HCT116 (cell line): ENCODE results near the gene AMELX. TPM values are rescaled to one million over a fixed set of nuclear protein-coding genes. Genes with fewer than 3 reads are reported as not detected.

Source experiments
- ATAC-seq: fragments of 200-7000 bp; cut with Tn5 transposase; 2 replicates; pipeline ENCODE4 v1.9.1; 2020; ENCODE audit warnings: mild to moderate bottlenecking, moderate library complexity
- BruUV-seq: library from RNA; stranded (reverse); fragments of 400-500 nt; replicated peaks from 2 replicates; lab custom pipeline; 2021; lab: Mats Ljungman, UMichigan
- CTCF ChIA-PET: fragments of 300-600 bp; sonication (Branson Sonifier 250); formaldehyde crosslinking; loops from one replicate; lab custom pipeline; 2021; ENCODE audit warnings: antibody characterized with exemption; lab: Charles Lee
- POLR2A ChIA-PET: fragments of 300-600, 350-600 bp; sonication (Branson Sonifier 250); formaldehyde crosslinking; loops from one replicate; lab custom pipeline; 2021; ENCODE audit warnings: antibody characterized with exemption; lab: Charles Lee
- RAD21 ChIA-PET, 2 experiments: fragments of 300-600 bp; sonication (Branson Sonifier 250); formaldehyde crosslinking; loops; one replicate each; lab custom pipeline; 2023; ENCODE audit warnings: low total read pairs in 2 of 2; ENCODE audit not compliant: uncharacterized antibody in 2 of 2, unreplicated experiment in 2 of 2, low non-redundant PET in 1 of 2; lab: Charles Lee
- DNase-seq: peaks from one replicate; pipeline ENCODE4 v3.0.0-alpha.2; 2010; ENCODE audit warnings: low read depth, low spot score
- H2AFZ ChIP-seq: fragments of 200-600 bp; shearing (Covaris generic), sonication (generic); 2 replicates; pipeline ENCODE4 v1.6.1; 2017; ENCODE audit warnings: low read depth, mixed run types, mixed read lengths, antibody characterized with exemption, low read length; ENCODE audit not compliant: poor library complexity, severe bottlenecking
- H3K27ac ChIP-seq: 2 replicates; pipeline ENCODE4 v1.5.1; 2012; ENCODE audit warnings: low read depth, low read length
- H3K27me3 ChIP-seq: fragments of 200-600 bp; sonication (generic); 2 replicates; pipeline ENCODE4 v1.6.1; 2016; ENCODE audit warnings: mixed run types, low read length, mixed read lengths; ENCODE audit not compliant: insufficient read depth
- H3K36me3 ChIP-seq, 2 experiments: fragments of 200-500 bp in 1 of 2; fragments of 200-600 bp in 1 of 2; sonication (Bioruptor generic) in 1 of 2; sonication (generic) in 1 of 2; 2 replicates each; pipeline versions ENCODE4 v1.5.1 to v1.6.1; 2014 to 2016; ENCODE audit warnings: low read length in 2 of 2, inconsistent platforms in 1 of 2, mixed read lengths in 1 of 2, mixed run types in 1 of 2; ENCODE audit not compliant: insufficient read depth in 2 of 2, control insufficient read depth in 1 of 2
- H3K4me1 ChIP-seq, 2 experiments: fragments of 200-600 bp in 1 of 2; sonication (generic) in 1 of 2; 2 replicates each; pipeline versions ENCODE4 v1.5.1 to v1.6.1; 2012 to 2017; ENCODE audit warnings: low read length in 2 of 2, inconsistent platforms in 1 of 2, mild to moderate bottlenecking in 1 of 2, mixed read lengths in 1 of 2, mixed run types in 1 of 2, moderate library complexity in 1 of 2; ENCODE audit not compliant: insufficient read depth in 2 of 2, control insufficient read depth in 1 of 2
- H3K4me2 ChIP-seq: fragments of 200-600 bp; sonication (generic); 2 replicates; pipeline ENCODE4 v1.6.1; 2017; ENCODE audit warnings: mixed run types, low read length, mixed read lengths
- H3K4me3 ChIP-seq, 2 experiments: fragments of 200-600 bp in 1 of 2; sonication (generic) in 1 of 2; replicated peaks in 1 of 2; 2 replicates each; pipeline ENCODE4 v1.5.1; 2011 to 2016; ENCODE audit warnings: low read length in 2 of 2, control low read depth in 1 of 2, low read depth in 1 of 2, mild to moderate bottlenecking in 1 of 2, mixed read lengths in 1 of 2, mixed run types in 1 of 2
- H3K79me2 ChIP-seq: fragments of 200-600 bp; sonication (generic); 2 replicates; pipeline ENCODE4 v1.6.1; 2017; ENCODE audit warnings: mild to moderate bottlenecking, mixed run types, low read length, moderate library complexity, mixed read lengths; ENCODE audit not compliant: insufficient read depth
- H3K9ac ChIP-seq: fragments of 200-600 bp; sonication (generic); 2 replicates; pipeline ENCODE4 v1.6.1; 2016; ENCODE audit warnings: low read length, mixed read lengths
- H3K9me2 ChIP-seq: fragments of 200-600 bp; sonication (generic), shearing (Covaris generic); 2 replicates; pipeline ENCODE4 v1.6.1; 2017; ENCODE audit warnings: mixed run types, mild to moderate bottlenecking, moderate library complexity; ENCODE audit not compliant: insufficient read depth
- H3K9me3 ChIP-seq, 2 experiments: fragments of 200-500 bp in 1 of 2; fragments of 200-600 bp in 1 of 2; sonication (Bioruptor generic) in 1 of 2; sonication (generic) in 1 of 2; 2 replicates each; pipeline ENCODE4 v1.6.1; 2014 to 2017; ENCODE audit warnings: low read length in 2 of 2, mixed read lengths in 2 of 2, inconsistent platforms in 1 of 2, low read depth in 1 of 2, mild to moderate bottlenecking in 1 of 2, mixed run types in 1 of 2, moderate library complexity in 1 of 2; ENCODE audit not compliant: control insufficient read depth in 1 of 2, insufficient read depth in 1 of 2
- H4K20me1 ChIP-seq: fragments of 200-600 bp; sonication (generic), shearing (Covaris generic); 2 replicates; pipeline ENCODE4 v1.6.1; 2017; ENCODE audit warnings: mixed run types, mild to moderate bottlenecking, moderate library complexity; ENCODE audit not compliant: insufficient read depth
- CBX3 ChIP-seq: IDR thresholded peaks from 2 replicates; pipeline ENCODE4 v1.6.1; 2012; ENCODE audit warnings: low read depth
- EGR1 ChIP-seq: IDR thresholded peaks from 2 replicates; pipeline ENCODE4 v1.6.1; 2012; ENCODE audit warnings: low read depth
- ELF1 ChIP-seq: IDR thresholded peaks from 2 replicates; pipeline ENCODE4 v1.6.1; 2012; ENCODE audit warnings: low read depth, borderline replicate concordance
- EZH2 ChIP-seq: fragments of 200-600 bp; sonication (generic); IDR thresholded peaks from 2 replicates; pipeline ENCODE4 v1.6.1; 2017; ENCODE audit warnings: antibody characterized with exemption, mixed run types
- POLR2AphosphoS5 ChIP-seq: IDR thresholded peaks from 2 replicates; pipeline ENCODE4 v1.6.1; 2011; ENCODE audit warnings: mild to moderate bottlenecking, low read depth, low read length, moderate library complexity
- RAD21 ChIP-seq: IDR thresholded peaks from 2 replicates; pipeline ENCODE4 v1.6.1; 2012; ENCODE audit warnings: low read depth, mild to moderate bottlenecking
- SIN3A ChIP-seq: IDR thresholded peaks from 2 replicates; pipeline ENCODE4 v1.6.1; 2012; ENCODE audit warnings: low read depth
- TCF7L2 ChIP-seq: IDR thresholded peaks from 2 replicates; pipeline ENCODE4 v1.7.0; 2011; ENCODE audit warnings: borderline replicate concordance, inconsistent platforms; ENCODE audit not compliant: insufficient read depth, insufficient read length; ENCODE audit errors: extremely low read depth
- ZFX ChIP-seq: fragments of 450-650 bp; IDR thresholded peaks from 2 replicates; pipeline ENCODE4 v1.6.1; 2017
- ZNF274 ChIP-seq: fragments of 200-500 bp; sonication (Bioruptor generic); IDR thresholded peaks from 2 replicates; pipeline ENCODE4 v1.6.1; 2014; ENCODE audit warnings: mild to moderate bottlenecking, low read depth, low read length, inconsistent platforms
- intact Hi-C: fragments of 100-400 bp; cut with micrococcal nuclease; formaldehyde crosslinking; loops from 2 replicates; pipeline ENCODE4 v1.10.0; 2022
- total RNA-seq: library from RNA; stranded (reverse); gene quantifications from one replicate; pipeline ENCODE4 v1.2.1, GENCODE V29; 2021; ENCODE audit not compliant: unreplicated experiment
- TF ChIP-seq, protein P1 (sequence below): IDR thresholded peaks from 2 replicates; pipeline ENCODE4 v1.6.1; 2012; ENCODE audit warnings: low read depth

The AMELX gene
- total RNA-seq, 1 experiment from 2014 or later = not detected

DNA sequence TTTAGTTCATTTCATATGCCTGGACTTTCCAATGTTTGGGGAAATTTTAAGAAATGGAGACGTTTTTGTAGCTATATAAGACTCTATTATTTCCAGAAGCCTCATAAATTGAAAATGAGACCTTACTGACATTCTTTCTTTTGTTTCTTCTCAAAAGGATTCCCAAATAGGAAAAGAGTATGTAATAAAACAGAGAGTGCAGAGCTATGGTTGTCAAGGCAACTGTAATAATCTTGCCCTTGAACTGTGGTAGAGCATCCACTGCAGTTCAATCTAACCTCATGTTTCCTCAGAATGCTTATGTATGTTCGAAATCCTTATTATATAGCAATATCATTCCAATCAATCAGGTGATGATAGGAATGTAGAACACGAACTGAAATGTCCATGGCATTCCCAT is 54.1 kb downstream of the AMELX start:
- BruUV-seq = no TSS peak
- Histone ChIP-seq H2AFZ (no peak overlapping the region), H3K27ac (no peak overlapping the region), H3K9me3 (no peaks in the 10 kb centered on the region), H3K9ac (no peak overlapping the region), H3K4me1 (no peaks in the 10 kb centered on the region), H3K36me3 (no peaks in the 10 kb centered on the region), H4K20me1 (no peaks in the 10 kb centered on the region), H3K4me3 (no peak overlapping the region), H3K27me3 (no peaks in the 10 kb centered on the region), H3K9me2 (no peaks in the 10 kb centered on the region), H3K4me2 (no peak overlapping the region), H3K79me2 (no peaks in the 10 kb centered on the region)
- TF ChIP-seq EZH2 = no peak
- TF ChIP-seq ELF1 = no peak
- no peak for TF ChIP-seq RAD21
- TF ChIP-seq ZNF274 = no peak
- TF ChIP-seq TCF7L2 = no peak
- TF ChIP-seq ZFX = no peak
- TF ChIP-seq, protein P1, sequence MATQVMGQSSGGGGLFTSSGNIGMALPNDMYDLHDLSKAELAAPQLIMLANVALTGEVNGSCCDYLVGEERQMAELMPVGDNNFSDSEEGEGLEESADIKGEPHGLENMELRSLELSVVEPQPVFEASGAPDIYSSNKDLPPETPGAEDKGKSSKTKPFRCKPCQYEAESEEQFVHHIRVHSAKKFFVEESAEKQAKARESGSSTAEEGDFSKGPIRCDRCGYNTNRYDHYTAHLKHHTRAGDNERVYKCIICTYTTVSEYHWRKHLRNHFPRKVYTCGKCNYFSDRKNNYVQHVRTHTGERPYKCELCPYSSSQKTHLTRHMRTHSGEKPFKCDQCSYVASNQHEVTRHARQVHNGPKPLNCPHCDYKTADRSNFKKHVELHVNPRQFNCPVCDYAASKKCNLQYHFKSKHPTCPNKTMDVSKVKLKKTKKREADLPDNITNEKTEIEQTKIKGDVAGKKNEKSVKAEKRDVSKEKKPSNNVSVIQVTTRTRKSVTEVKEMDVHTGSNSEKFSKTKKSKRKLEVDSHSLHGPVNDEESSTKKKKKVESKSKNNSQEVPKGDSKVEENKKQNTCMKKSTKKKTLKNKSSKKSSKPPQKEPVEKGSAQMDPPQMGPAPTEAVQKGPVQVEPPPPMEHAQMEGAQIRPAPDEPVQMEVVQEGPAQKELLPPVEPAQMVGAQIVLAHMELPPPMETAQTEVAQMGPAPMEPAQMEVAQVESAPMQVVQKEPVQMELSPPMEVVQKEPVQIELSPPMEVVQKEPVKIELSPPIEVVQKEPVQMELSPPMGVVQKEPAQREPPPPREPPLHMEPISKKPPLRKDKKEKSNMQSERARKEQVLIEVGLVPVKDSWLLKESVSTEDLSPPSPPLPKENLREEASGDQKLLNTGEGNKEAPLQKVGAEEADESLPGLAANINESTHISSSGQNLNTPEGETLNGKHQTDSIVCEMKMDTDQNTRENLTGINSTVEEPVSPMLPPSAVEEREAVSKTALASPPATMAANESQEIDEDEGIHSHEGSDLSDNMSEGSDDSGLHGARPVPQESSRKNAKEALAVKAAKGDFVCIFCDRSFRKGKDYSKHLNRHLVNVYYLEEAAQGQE = no peak
- TF ChIP-seq POLR2AphosphoS5 = no peak
- no peak for TF ChIP-seq SIN3A
- no peak for TF ChIP-seq EGR1
- no peak for TF ChIP-seq CBX3
- intact Hi-C loops = no loop called here
- CTCF ChIA-PET = no interaction called here
- DNase-seq (no peak), ATAC-seq (no peak)
- RAD21 ChIA-PET = no interaction called here
- POLR2A ChIA-PET = no interaction called here
